Upper lobe of right lung (tissue), 1 donor: Measurements from ENCODE around the gene FASTKD2. TPM values are rescaled to one million over a fixed set of nuclear protein-coding genes. Genes with fewer than 3 reads are reported as not detected.

ENCODE experiments used
- ATAC-seq: fragments of 200-7000 bp; cut with Tn5 transposase; one replicate; pipeline ENCODE4 v1.9.1; 2020; ENCODE audit warnings: mild to moderate bottlenecking, moderate library complexity
- DNase-seq: peaks from one replicate; pipeline ENCODE4 v3.0.0-alpha.2; 2020
- H3K27ac ChIP-seq: fragments of 200-600 bp; one replicate; pipeline ENCODE4 v1.8.0; 2022
- H3K27me3 ChIP-seq: fragments of 200-600 bp; one replicate; pipeline ENCODE4 v1.8.0; 2022; ENCODE audit warnings: mild to moderate bottlenecking
- H3K36me3 ChIP-seq: fragments of 200-600 bp; one replicate; pipeline ENCODE4 v1.8.0; 2022
- H3K4me1 ChIP-seq: fragments of 200-600 bp; one replicate; pipeline ENCODE4 v1.8.0; 2022
- H3K4me3 ChIP-seq: fragments of 200-600 bp; one replicate; pipeline ENCODE4 v1.8.0; 2022; ENCODE audit warnings: mild to moderate bottlenecking
- H3K9me3 ChIP-seq: fragments of 200-600 bp; one replicate; pipeline ENCODE4 v1.8.0; 2022
- CTCF ChIP-seq: fragments of 200-600 bp; IDR thresholded peaks from one replicate; pipeline ENCODE4 v1.8.0; 2022; ENCODE audit warnings: antibody characterized with exemption
- intact Hi-C: fragments of 100-400 bp; cut with DNase I; formaldehyde crosslinking; loops from one replicate; pipeline ENCODE4 v1.11.0; 2022
- total RNA-seq: library from RNA; stranded (reverse); fragmentation: NEBNext Ultra II Directional; extraction: Animal tissue kit (Norgen Biotek cat#: 25700); gene quantifications from one replicate; pipeline ENCODE4 v1.2.1, GENCODE V29; 2021
- donor health status: DM: no; HTN: yes; CAD: no; lungs with severe emphysema.

The FASTKD2 gene
- total RNA-seq, 1 donor from 2014 or later = 19.7 TPM

DNA sequence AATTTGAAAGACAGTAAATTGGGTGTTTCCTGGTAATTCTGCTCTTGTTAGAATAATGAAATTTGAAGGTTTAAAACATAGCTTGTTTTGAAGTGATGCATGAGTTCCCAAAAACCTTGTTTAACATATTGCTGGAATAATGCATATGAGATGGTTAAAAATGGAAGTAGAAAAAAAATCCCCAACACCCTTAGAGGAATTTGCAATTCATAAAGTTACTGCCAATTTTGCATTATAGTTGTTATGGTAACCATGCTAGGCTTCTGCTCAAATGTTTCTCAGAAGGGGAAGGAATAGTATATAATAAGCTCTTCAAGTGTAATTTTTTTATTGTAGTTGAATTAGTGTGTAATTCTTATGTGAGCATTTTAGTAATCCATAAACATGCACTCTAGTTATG lies 49.1 kb downstream of the FASTKD2 start:
- intact Hi-C loops = loop anchor here (10.0 kb wide), 1 partner anchor 660 kb away; no protein-coding TSS in a partner anchor
- no peak for DNase-seq

GRCh38 chr2:206820807-206821206 lies 55.4 kb downstream of the FASTKD2 start:
- TF ChIP-seq CTCF = no peak
- no peaks in the 10 kb centered on the region for H3K36me3 ChIP-seq
- DNase-seq (no peak), ATAC-seq (no peak)
- no peak overlapping the region for H3K4me3 ChIP-seq
- intact Hi-C loops = no loop called here
- H3K27ac ChIP-seq = no peak overlapping the region
- H3K9me3 ChIP-seq = no peaks in the 10 kb centered on the region
- H3K4me1 ChIP-seq = peaks cover 8% of the 10 kb centered on the region
- H3K27me3 ChIP-seq = no peaks in the 10 kb centered on the region

More for the DNA sequence above, 49.1 kb downstream of the FASTKD2 start:
- H3K27ac ChIP-seq = no peak overlapping the region
- H3K27me3 ChIP-seq = no peaks in the 10 kb centered on the region
- no peak overlapping the region for H3K4me3 ChIP-seq
- TF ChIP-seq CTCF = no peak
- H3K36me3 ChIP-seq = no peaks in the 10 kb centered on the region
- no peaks in the 10 kb centered on the region for H3K4me1 ChIP-seq
- no peak for ATAC-seq
- H3K9me3 ChIP-seq = no peaks in the 10 kb centered on the region

DNA sequence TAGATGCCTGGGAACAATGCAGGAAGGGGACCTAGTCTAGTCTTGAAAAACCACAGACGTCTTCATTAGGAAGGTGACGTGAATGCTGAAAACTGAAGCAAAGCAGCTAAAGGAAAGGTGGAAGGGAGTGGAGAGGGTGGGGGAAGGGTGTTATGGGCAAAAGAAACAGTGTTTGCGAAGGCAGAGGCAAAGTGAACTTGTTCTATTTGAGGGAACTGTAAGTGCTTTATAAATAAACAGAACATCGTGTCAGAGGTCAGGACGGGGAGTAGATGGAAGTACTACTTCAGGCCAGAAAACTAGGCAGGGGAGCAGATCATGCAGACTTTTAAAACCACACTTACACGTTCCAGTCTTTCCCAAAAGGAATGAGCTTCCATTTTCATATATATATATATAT lies 57.8 kb downstream of the FASTKD2 start:
- Histone ChIP-seq H3K27me3 (no peaks in the 10 kb centered on the region), H3K4me3 (no peak overlapping the region), H3K27ac (no peak overlapping the region), H3K36me3 (no peaks in the 10 kb centered on the region), H3K4me1 (peaks cover 8% of the 10 kb centered on the region), H3K9me3 (no peaks in the 10 kb centered on the region)
- DNase-seq (no peak), ATAC-seq (peak; percentile 96)
- TF ChIP-seq CTCF = no peak
- intact Hi-C loops = no loop called here

- ATAC-seq (no peak), DNase-seq (no peak)
- Histone ChIP-seq H3K36me3 (no peaks in the 10 kb centered on the region), H3K4me3 (no peak overlapping the region), H3K4me1 (peaks cover 8% of the 10 kb centered on the region), H3K9me3 (no peaks in the 10 kb centered on the region), H3K27me3 (no peaks in the 10 kb centered on the region), H3K27ac (no peak overlapping the region)
- no peak for TF ChIP-seq CTCF
- intact Hi-C loops = no loop called here
These were observed 58.7 kb downstream of the FASTKD2 start for GRCh38 chr2:206824087-206824618.

- ATAC-seq (no peak), DNase-seq (no peak)
- intact Hi-C loops = no loop called here
- Histone ChIP-seq H3K27me3 (no peaks in the 10 kb centered on the region), H3K27ac (no peak overlapping the region), H3K4me1 (peaks cover 8% of the 10 kb centered on the region), H3K36me3 (no peaks in the 10 kb centered on the region), H3K9me3 (no peaks in the 10 kb centered on the region), H3K4me3 (no peak overlapping the region)
- TF ChIP-seq CTCF = no peak
These were observed 59.6 kb downstream of the FASTKD2 start for GRCh38 chr2:206824993-206825392.
